Measurements from ENCODE around the gene ANK2. TPM values are rescaled to one million over a fixed set of nuclear protein-coding genes. Genes with fewer than 3 reads are reported as not detected.

ANK2 gene
- total and polyA plus RNA-seq, 2 of the 13 experiments (the other 11 are each of a cell fraction or from before 2014, with no cell fraction given): 2.7 to 15.1 TPM

GRCh38 chr4:113004655-113005054 lies 44.8 kb upstream of the ANK2 start:
- Histone ChIP-seq H3K27me3 (ENCODE audit: control insufficient read depth in 1 of 2, insufficient read depth in 2 of 2, low read length in 2 of 2) (no peaks in the 10 kb centered on the region), H3K4me3 (replicated peaks in 1 of 3; ENCODE audit: insufficient read depth in 1 of 3, low read depth in 2 of 3, low read length in 3 of 3) (no peak overlapping the region), H3K9me3 (ENCODE audit: low read length) (no peaks in the 10 kb centered on the region), H3K4me2 (ENCODE audit: low read depth, low read length) (no peak overlapping the region), H3K9ac (ENCODE audit: insufficient read depth, low read depth, low read length) (no peak overlapping the region), H3K79me2 (ENCODE audit: insufficient read depth, low read length) (no peaks in the 10 kb centered on the region), H4K20me1 (ENCODE audit: insufficient read depth, low read length) (no peaks in the 10 kb centered on the region), H3K4me1 (ENCODE audit: insufficient read depth, low read length) (no peaks in the 10 kb centered on the region), H2AFZ (ENCODE audit: low read length) (no peak overlapping the region), H3K36me3 (replicated peaks in 1 of 2; ENCODE audit: control insufficient read depth in 1 of 2, insufficient read depth in 2 of 2, low read length in 2 of 2) (no peaks in the 10 kb centered on the region), H3K27ac (ENCODE audit: extremely low read length, insufficient read depth, low read length) (no peak overlapping the region)
- in situ Hi-C loops (cut with HindIII; ENCODE audit: extremely low pct_ligation_motif_present, low pct_unique_long_range_greater_than_20kb): no loop called here
- CTCF ChIA-PET (ENCODE audit: low intra/inter-chr PET ratio, low total read pairs): no interaction called here
- 27% methylated on average over 4 of the region's 4 CpGs for WGBS (ENCODE audit: low lambda C conversion rate)
- POLR2A ChIA-PET: no interaction called here
- FAIRE-seq: no peak
- BruUV-seq (replicated peaks): no TSS peak
- no peak for DNase-seq (ENCODE audit: low spot score)
- ATAC-seq: no peak
- TF ChIP-seq CREB1 (IDR thresholded peaks at IDR 0.05): peak; percentile 76
- TF ChIP-seq CREB1 (CRISPR knock-in tag; IDR thresholded peaks at IDR 0.05): no peak
- TF ChIP-seq USF2 (IDR thresholded peaks at IDR 0.05; ENCODE audit: low read depth, low read length): no peak
- TF ChIP-seq USF2 (CRISPR knock-in tag; IDR thresholded peaks at IDR 0.05; ENCODE audit: borderline replicate concordance): no peak
- intact Hi-C loops (cut with micrococcal nuclease; ENCODE audit: unreplicated experiment): no loop called here

DNA sequence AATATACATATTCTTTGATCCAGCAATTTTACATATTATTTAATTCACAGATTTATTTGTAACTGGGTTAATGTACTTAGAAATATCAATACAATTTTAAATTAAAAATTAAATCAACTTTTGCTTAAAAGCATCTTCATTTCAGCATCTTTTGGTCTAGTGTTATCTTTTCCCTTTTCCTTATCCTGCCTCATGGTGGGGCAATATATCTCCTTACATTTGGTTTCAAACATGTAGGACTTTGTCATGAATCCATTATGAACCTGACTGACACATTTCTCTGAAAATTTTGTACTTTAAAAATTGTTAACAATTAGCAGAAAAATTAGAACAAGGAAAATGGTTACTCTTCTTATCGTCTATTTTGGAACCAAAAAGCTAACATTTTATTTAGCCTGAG lies 42.8 kb upstream of the ANK2 start:
- BruUV-seq (replicated peaks): no TSS peak
- H3K9ac ChIP-seq (ENCODE audit: insufficient read depth, low read depth, low read length): no peak overlapping the region
- H3K9me3 ChIP-seq (ENCODE audit: low read length): no peaks in the 10 kb centered on the region
- H3K4me2 ChIP-seq (ENCODE audit: low read depth, low read length): no peak overlapping the region
- H3K4me1 ChIP-seq (ENCODE audit: insufficient read depth, low read length): no peaks in the 10 kb centered on the region
- no peak overlapping the region for H2AFZ ChIP-seq (ENCODE audit: low read length)
- POLR2A ChIA-PET: no interaction called here
- H3K79me2 ChIP-seq (ENCODE audit: insufficient read depth, low read length): no peaks in the 10 kb centered on the region
- no peaks in the 10 kb centered on the region for H3K27me3 ChIP-seq (ENCODE audit: control insufficient read depth in 1 of 2, insufficient read depth in 2 of 2, low read length in 2 of 2)
- intact Hi-C loops (cut with micrococcal nuclease; ENCODE audit: unreplicated experiment): loop anchor here (1.0 kb wide), 1 partner anchor 34 kb away; no protein-coding TSS in a partner anchor
- ATAC-seq (no peak), DNase-seq (ENCODE audit: low spot score) (no peak), FAIRE-seq (no peak)
- H3K36me3 ChIP-seq (replicated peaks in 1 of 2; ENCODE audit: control insufficient read depth in 1 of 2, insufficient read depth in 2 of 2, low read length in 2 of 2): no peaks in the 10 kb centered on the region
- H3K27ac ChIP-seq (ENCODE audit: extremely low read length, insufficient read depth, low read length): no peak overlapping the region
- in situ Hi-C loops (cut with HindIII; ENCODE audit: extremely low pct_ligation_motif_present, low pct_unique_long_range_greater_than_20kb): no loop called here
- no peak overlapping the region for H3K4me3 ChIP-seq (replicated peaks in 1 of 3; ENCODE audit: insufficient read depth in 1 of 3, low read depth in 2 of 3, low read length in 3 of 3)
- CTCF ChIA-PET (ENCODE audit: low intra/inter-chr PET ratio, low total read pairs): no interaction called here
- WGBS (ENCODE audit: low lambda C conversion rate): 35% methylated on average over 1 of the region's 1 CpG
- H4K20me1 ChIP-seq (ENCODE audit: insufficient read depth, low read length): no peaks in the 10 kb centered on the region
- TF ChIP-seq GLI4 (CRISPR knock-in tag; IDR thresholded peaks at IDR 0.05; ENCODE audit: borderline replicate concordance): no peak
- TF ChIP-seq BCLAF1 (IDR thresholded peaks at IDR 0.05): no peak
- TF ChIP-seq, protein P1, sequence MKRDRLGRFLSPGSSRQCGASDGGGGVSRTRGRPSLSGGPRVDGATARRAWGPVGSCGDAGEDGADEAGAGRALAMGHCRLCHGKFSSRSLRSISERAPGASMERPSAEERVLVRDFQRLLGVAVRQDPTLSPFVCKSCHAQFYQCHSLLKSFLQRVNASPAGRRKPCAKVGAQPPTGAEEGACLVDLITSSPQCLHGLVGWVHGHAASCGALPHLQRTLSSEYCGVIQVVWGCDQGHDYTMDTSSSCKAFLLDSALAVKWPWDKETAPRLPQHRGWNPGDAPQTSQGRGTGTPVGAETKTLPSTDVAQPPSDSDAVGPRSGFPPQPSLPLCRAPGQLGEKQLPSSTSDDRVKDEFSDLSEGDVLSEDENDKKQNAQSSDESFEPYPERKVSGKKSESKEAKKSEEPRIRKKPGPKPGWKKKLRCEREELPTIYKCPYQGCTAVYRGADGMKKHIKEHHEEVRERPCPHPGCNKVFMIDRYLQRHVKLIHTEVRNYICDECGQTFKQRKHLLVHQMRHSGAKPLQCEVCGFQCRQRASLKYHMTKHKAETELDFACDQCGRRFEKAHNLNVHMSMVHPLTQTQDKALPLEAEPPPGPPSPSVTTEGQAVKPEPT (CRISPR knock-in tag; IDR thresholded peaks at IDR 0.05; ENCODE audit: low read depth): no peak
- TF ChIP-seq SIX1 (CRISPR knock-in tag; IDR thresholded peaks at IDR 0.05; ENCODE audit: borderline replicate concordance): no peak
- TF ChIP-seq NFYB (CRISPR knock-in tag; IDR thresholded peaks at IDR 0.05): no peak
- TF ChIP-seq ZNF503 (CRISPR knock-in tag; IDR thresholded peaks at IDR 0.05): no peak
